NOMO-1 treated with dmso at 0.1 percent for 144 hours (cell line): ENCODE results near the gene SLC28A1.
"Not testable (repeated sequence)": the region's sequence is repeated elsewhere in the genome, so short reads cannot be mapped to it uniquely, and the experiment has no call there.

ENCODE experiments used
- DNase-seq: peaks from one replicate; lab custom pipeline; 2025; ENCODE audit not compliant: unreplicated experiment; lab: John Stamatoyannopoulos, UW

The SLC28A1 gene

DNA sequence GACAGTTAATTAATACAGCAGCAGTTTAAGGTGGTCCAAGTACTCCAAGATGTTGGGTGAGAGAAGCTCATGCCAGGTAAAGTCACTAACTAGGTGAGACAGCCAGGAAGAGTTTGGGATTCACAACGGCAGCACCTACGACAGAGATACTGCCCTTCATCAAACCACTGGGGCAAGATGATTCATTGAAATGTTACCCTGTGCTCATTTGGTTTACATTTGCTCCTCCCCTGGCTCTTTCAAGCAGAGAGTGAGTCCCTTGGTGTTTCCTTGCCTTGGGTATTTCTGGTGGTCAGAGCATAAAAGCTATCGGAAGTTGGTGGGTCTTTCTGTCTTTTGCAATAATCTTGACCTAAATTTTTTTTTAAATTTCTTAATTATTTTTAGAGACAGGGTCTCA is 77.2 kb downstream of the SLC28A1 start:
- no peak for DNase-seq

DNA sequence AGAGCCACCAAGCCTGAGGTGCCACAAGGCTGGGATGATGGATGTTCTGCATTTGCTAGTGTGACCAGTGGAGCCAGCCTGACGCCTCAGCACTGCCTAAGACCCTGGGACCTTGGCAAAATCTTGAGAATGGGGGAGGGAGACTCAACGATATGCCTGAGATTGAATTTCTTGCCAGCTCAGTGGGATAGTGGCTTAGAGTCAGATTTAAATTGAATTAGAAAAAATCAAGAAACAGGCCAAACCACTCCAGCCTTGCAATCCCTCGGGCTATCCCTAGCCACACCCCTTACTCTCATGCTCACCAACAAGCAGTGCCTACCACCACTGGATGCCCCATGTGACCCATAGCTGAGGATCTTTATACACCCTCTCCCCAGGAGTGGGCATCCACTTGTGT is 78.5 kb downstream of the SLC28A1 start:
- no peak for DNase-seq

GRCh38 chr15:84967380-84967779 is 82.9 kb downstream of the SLC28A1 start:
- no peak for DNase-seq

DNA sequence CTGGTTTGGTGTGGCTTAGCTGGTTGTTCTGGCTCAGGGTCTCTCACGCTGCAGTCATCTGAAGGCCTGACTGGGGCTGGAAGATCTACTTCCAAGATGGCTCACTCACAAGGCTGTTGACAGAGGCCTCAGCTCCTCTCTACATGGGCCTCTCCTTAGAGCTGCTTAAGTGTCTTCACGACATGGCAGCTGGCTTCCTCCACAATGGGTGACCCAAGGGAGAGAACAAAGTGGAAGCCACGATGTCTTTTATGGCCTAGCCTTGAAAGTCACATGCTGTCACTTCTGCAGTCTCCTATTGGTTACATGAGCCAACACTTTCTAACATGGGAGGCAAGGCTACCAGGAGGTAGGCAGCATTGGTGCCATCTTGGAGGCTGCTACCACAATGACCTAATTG is 83.8 kb downstream of the SLC28A1 start:
- DNase-seq = no peak

- DNase-seq = no peak
These were observed 84.8 kb downstream of the SLC28A1 start for GRCh38 chr15:84969257-84969656.

DNA sequence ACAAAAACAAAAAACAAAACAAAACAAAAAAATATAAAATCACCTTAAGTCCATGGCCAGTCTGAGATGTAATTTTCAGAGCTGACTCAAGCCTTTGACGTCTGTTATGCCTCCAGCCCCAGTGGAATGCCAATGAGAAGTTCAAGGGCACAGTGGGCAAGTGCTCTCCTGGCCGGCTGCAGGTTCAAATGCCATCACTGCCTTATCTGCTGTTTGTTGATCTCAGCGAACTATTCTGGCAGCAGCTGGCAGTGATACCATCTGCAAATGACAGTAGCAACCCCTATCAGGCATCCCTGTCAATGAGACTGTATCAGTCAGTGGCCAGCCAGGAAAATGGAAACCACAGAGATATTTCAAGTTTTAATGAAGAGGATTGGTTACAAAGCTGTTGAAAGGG is 86.4 kb downstream of the SLC28A1 start:
- no peak for DNase-seq

- DNase-seq = no peak
These were observed 89.3 kb downstream of the SLC28A1 start for GRCh38 chr15:84973492-84974460.

GRCh38 chr15:84975871-84976351 is 91.4 kb downstream of the SLC28A1 start:
- no peak for DNase-seq

DNA sequence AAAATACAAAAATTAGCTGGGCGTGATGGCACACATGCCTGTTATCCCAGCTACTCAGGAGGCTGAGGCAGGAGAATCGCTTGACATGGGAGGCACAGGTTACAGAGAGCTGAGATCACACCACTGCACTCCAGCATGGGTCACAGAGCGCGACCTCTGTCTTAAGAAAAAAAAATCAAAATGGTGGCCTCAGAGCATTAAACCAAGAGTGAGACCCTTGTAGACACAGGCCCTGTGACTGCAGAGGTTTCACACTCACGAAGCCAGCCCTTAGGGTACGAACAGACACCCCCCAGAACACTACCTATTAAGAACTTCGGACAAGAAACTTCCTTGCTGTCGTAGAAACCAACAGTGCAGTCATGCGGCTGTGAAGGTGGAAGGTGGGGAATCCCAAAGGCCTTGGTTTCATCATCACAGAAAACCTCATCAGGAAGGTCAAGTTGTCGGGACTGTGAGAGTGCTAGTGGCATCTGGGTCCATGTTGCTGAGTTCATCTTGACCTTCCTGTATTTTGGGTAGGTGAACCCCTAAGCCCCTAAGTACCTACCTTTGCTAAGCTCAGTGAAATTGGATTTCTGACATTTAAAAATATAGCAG is 92.4 kb downstream of the SLC28A1 start:
- DNase-seq = no peak

DNA sequence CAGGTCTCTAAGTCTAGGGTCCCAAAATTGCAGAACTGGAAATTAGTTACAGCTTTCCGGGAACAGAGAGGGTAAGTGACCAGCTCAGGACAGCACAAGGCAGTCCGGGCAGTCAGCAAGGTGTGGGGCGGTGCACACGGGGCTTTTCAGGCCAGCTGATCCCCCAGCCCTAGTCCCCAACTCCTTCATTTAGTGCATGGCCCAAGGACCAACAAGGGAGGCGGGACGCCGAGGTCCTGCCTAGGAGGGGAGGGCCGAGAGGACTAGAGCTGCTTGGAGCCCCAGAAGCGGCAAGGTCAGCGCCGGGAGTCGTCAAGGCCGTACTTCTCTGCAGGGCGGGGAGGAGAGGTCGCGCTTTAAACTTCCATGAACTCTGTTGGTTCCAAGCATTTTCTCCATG is 95.2 kb downstream of the SLC28A1 start:
- DNase-seq = no peak

- peak; percentile 71 for DNase-seq
These were observed 96.0 kb downstream of the SLC28A1 start for GRCh38 chr15:84980196-84981053.

DNA sequence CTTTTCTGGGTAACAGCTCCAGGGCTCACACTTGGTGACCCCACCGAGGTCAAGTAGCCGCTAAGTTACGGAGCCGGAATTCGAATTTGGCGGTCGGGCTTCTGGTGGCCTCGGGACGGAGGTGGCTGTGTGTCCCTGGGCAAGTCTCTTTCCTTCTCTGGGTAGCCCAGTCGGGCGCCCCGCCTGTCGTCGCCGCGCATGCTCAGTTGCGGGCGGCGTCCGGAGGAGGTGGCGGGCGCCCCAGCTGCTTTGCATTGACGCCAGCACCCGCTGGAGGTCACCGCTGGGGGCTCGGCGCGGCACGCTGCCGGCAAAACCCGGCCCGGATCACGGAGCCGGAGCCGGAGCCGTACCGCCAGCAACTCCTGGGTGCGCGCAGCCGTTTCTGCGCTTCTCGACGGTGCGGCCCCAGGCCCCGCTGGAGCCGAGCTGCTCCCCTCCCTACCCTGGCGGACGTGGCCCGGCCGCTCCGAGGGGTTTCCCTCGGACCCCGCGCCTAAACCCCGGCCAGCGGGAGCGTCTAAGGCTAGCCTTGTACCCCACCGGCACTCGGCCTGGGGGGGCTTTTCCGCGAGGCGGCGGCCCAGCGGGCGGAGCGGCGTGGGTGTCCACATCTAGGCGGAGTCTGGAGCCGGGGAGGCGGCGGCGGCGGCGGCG is 96.7 kb downstream of the SLC28A1 start:
- DNase-seq = peak; percentile 89

- DNase-seq = no peak
These were observed 97.3 kb downstream of the SLC28A1 start, which contains the start of gene PDE8A for GRCh38 chr15:84981711-84982300. PDE8A (plus strand) TSS chr15:84981856; CDS start chr15:84982163, 307 bp downstream.

- no peak for DNase-seq
These were observed 97.9 kb downstream of the SLC28A1 start for GRCh38 chr15:84982301-84982920.

- no peak for DNase-seq
These were observed 98.8 kb downstream of the SLC28A1 start for GRCh38 chr15:84983294-84983693.

DNA sequence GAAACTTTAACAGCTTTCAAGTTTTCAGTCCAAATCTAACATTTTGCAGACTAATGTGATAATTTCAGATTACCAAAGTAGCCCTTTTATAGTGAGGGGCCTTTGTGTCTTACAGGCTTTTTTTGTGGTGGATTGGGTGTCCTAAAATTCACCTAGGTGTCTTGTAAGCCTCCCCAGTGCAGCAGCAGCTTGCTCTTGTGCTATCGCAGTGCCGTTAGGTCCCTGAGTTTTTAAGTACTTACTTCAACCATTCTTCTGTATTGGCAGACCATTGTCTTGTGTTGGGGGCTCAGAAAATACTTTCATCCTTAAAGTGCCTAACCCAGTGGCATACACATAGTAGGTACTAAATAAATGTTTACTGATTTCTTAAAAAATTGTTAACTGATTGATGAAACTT is 99.2 kb downstream of the SLC28A1 start:
- no peak for DNase-seq

GRCh38 chr15:84985158-84985557 is 100.7 kb downstream of the SLC28A1 start:
- DNase-seq = no peak

- DNase-seq = not testable (repeated sequence)
These were observed 102.9 kb downstream of the SLC28A1 start for GRCh38 chr15:84987351-84987750.

- no peak for DNase-seq
These were observed 103.6 kb downstream of the SLC28A1 start for GRCh38 chr15:84987949-84988624.
